ENCODE measurements around the gene GLRB.

Gene GLRB

DNA sequence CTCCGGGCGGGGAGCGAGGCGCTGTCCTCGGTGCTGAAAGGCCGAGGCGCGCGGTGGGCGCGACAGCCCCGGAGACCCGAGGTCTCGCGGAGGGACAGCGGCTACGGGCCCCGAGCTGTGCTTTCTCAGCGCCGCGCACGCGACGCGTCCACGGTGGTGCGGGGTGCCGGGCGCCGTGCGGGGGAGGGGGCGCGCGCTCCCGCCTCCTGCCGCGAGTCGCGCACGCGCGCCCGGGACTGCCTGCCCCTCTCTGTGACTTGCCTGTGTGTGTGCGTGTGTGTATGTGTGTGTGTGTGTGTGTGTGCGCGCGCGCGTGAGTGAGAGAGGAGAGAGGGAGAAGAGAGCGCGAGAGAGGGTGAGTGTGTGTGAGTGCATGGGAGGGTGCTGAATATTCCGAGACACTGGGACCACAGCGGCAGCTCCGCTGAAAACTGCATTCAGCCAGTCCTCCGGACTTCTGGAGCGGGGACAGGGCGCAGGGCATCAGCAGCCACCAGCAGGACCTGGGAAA, 144.5 kb downstream of the GLRB start, which contains the start of gene GRIA2 (continued):
- TF ChIP-seq, protein P1, sequence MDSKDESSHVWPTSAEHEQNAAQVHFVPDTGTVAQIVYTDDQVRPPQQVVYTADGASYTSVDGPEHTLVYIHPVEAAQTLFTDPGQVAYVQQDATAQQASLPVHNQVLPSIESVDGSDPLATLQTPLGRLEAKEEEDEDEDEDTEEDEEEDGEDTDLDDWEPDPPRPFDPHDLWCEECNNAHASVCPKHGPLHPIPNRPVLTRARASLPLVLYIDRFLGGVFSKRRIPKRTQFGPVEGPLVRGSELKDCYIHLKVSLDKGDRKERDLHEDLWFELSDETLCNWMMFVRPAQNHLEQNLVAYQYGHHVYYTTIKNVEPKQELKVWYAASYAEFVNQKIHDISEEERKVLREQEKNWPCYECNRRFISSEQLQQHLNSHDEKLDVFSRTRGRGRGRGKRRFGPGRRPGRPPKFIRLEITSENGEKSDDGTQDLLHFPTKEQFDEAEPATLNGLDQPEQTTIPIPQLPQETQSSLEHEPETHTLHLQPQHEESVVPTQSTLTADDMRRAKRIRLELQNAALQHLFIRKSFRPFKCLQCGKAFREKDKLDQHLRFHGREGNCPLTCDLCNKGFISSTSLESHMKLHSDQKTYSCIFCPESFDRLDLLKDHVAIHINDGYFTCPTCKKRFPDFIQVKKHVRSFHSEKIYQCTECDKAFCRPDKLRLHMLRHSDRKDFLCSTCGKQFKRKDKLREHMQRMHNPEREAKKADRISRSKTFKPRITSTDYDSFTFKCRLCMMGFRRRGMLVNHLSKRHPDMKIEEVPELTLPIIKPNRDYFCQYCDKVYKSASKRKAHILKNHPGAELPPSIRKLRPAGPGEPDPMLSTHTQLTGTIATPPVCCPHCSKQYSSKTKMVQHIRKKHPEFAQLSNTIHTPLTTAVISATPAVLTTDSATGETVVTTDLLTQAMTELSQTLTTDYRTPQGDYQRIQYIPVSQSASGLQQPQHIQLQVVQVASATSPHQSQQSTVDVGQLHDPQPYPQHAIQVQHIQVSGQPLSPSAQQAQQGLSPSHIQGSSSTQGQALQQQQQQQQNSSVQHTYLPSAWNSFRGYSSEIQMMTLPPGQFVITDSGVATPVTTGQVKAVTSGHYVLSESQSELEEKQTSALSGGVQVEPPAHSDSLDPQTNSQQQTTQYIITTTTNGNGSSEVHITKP (tag by site-specific recombination; IDR thresholded peaks at IDR 0.05), result no peak
- TF ChIP-seq ZNF529 (tag by site-specific recombination; IDR thresholded peaks at IDR 0.05; ENCODE audit: insufficient replicate concordance) (no peak), MZF1 (tag by site-specific recombination; IDR thresholded peaks at IDR 0.05; ENCODE audit: borderline replicate concordance) (no peak), ZNF558 (tag by site-specific recombination; IDR thresholded peaks at IDR 0.05) (no peak), OVOL3 (tag by site-specific recombination; IDR thresholded peaks at IDR 0.05) (no peak)
- TF ChIP-seq, protein P2, sequence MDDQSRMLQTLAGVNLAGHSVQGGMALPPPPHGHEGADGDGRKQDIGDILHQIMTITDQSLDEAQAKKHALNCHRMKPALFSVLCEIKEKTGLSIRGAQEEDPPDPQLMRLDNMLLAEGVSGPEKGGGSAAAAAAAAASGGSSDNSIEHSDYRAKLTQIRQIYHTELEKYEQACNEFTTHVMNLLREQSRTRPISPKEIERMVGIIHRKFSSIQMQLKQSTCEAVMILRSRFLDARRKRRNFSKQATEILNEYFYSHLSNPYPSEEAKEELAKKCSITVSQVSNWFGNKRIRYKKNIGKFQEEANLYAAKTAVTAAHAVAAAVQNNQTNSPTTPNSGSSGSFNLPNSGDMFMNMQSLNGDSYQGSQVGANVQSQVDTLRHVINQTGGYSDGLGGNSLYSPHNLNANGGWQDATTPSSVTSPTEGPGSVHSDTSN (CRISPR knock-in tag; IDR thresholded peaks at IDR 0.05), result peak; percentile 68; the same call in 1 of the 2 replicates

DNA sequence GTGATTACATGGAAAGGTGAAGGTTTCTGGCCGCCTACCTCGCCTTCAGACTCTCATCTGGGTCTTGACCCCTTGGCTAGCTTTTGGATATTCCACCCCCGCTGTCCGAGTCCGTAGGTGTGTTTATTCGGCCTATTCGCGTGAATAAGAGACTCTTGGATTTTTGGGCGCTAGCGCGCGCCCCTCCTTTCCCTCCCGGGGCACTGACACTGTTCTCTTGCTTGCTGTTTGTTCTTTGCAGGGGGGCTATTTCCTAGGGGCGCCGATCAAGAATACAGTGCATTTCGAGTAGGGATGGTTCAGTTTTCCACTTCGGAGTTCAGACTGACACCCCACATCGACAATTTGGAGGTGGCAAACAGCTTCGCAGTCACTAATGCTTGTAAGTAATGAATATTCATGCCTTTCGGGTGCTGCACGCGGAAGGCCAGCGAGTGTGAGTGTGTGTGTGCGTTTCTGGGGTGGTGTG, 145.5 kb downstream of the GLRB start:
- no peak for TF ChIP-seq ZNF423 (tag by site-specific recombination; IDR thresholded peaks at IDR 0.05)
- TF ChIP-seq, protein P3, sequence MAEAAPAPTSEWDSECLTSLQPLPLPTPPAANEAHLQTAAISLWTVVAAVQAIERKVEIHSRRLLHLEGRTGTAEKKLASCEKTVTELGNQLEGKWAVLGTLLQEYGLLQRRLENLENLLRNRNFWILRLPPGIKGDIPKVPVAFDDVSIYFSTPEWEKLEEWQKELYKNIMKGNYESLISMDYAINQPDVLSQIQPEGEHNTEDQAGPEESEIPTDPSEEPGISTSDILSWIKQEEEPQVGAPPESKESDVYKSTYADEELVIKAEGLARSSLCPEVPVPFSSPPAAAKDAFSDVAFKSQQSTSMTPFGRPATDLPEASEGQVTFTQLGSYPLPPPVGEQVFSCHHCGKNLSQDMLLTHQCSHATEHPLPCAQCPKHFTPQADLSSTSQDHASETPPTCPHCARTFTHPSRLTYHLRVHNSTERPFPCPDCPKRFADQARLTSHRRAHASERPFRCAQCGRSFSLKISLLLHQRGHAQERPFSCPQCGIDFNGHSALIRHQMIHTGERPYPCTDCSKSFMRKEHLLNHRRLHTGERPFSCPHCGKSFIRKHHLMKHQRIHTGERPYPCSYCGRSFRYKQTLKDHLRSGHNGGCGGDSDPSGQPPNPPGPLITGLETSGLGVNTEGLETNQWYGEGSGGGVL (tag by site-specific recombination; IDR thresholded peaks at IDR 0.05), result no peak
- TF ChIP-seq ZNF707 (tag by site-specific recombination; IDR thresholded peaks at IDR 0.05), result no peak
- no peak for TF ChIP-seq YY1 (tag by site-specific recombination; IDR thresholded peaks at IDR 0.05)
- TF ChIP-seq ZNF561 (tag by site-specific recombination; IDR thresholded peaks at IDR 0.05; ENCODE audit: borderline replicate concordance), result no peak
- TF ChIP-seq ZNF654 (tag by site-specific recombination; IDR thresholded peaks at IDR 0.05; ENCODE audit: low read depth), result no peak
- no peak for TF ChIP-seq ZNF843 (tag by site-specific recombination; IDR thresholded peaks at IDR 0.05)
- TF ChIP-seq, protein P4, sequence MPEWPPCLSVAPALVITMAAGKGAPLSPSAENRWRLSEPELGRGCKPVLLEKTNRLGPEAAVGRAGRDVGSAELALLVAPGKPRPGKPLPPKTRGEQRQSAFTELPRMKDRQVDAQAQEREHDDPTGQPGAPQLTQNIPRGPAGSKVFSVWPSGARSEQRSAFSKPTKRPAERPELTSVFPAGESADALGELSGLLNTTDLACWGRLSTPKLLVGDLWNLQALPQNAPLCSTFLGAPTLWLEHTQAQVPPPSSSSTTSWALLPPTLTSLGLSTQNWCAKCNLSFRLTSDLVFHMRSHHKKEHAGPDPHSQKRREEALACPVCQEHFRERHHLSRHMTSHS (tag by site-specific recombination; IDR thresholded peaks at IDR 0.05), result no peak
- TF ChIP-seq ZNF791 (tag by site-specific recombination; IDR thresholded peaks at IDR 0.05), result no peak
- no peak for TF ChIP-seq SP7 (tag by site-specific recombination; IDR thresholded peaks at IDR 0.05)
- Histone ChIP-seq H3K36me3 (ENCODE audit: control insufficient read depth in 2 of 2, insufficient read depth in 1 of 2, low read length in 2 of 2) (no peaks in the 10 kb centered on the region), H3K4me1 (ENCODE audit: control insufficient read depth, insufficient read depth, low read length) (no peaks in the 10 kb centered on the region; the same call in 1 of the 2 replicates), H3K9me3 (ENCODE audit: control insufficient read depth, insufficient read depth, low read depth, low read length) (no peaks in the 10 kb centered on the region), H3K27ac (ENCODE audit: extremely low read depth, low read depth, low read length) (no peak overlapping the region), H3K4me3 (ENCODE audit: low read depth, low read length) (no peak overlapping the region)
- ChIA-PET POLR2A (no interaction called here), CTCF (interaction anchor here (0.6 kb wide), 1 partner anchor 85 kb away, joined by 3 read pairs; no protein-coding TSS in a partner anchor)

All from HEK293 (cell line).